ENCODE data around the gene TMEM238.

- TF ChIP-seq POLR2A (IDR thresholded peaks at IDR 0.05) (no peak), CTCF (IDR thresholded peaks at IDR 0.05) (no peak), POLR2AphosphoS5 (IDR thresholded peaks at IDR 0.05; ENCODE audit: insufficient read depth in 1 of 2, low read depth in 1 of 2) (no peak)
Observed at GRCh38 chr19:55431183-55431582, 47.1 kb upstream of the TMEM238 start.
